Thymus (tissue), 11 donors: ENCODE measurements around the gene TRIM66. TPM values are rescaled to one million over a fixed set of nuclear protein-coding genes. Genes with fewer than 3 reads are reported as not detected.

Source experiments
- DNase-seq, 9 donors: peaks; one replicate each; pipeline ENCODE4 v3.0.0-alpha.2; 2013; ENCODE audit warnings: low spot score in 9 of 9, low read depth in 6 of 9, missing footprints in 1 of 9
- H3K27ac ChIP-seq, 2 donors: one replicate each; pipeline ENCODE4 v1.5.1; 2013; ENCODE audit warnings: control low read depth in 1 of 2, low read depth in 1 of 2, low read length in 1 of 2, mild to moderate bottlenecking in 1 of 2, moderate library complexity in 1 of 2
- H3K27me3 ChIP-seq, 2 donors: one replicate each; pipeline ENCODE4 v1.5.1; 2013; ENCODE audit warnings: low read length in 1 of 2; ENCODE audit not compliant: control insufficient read depth in 2 of 2, insufficient read depth in 1 of 2
- H3K36me3 ChIP-seq, 2 donors: one replicate each; pipeline ENCODE4 v1.5.1; 2013; ENCODE audit warnings: low read length in 1 of 2, mild to moderate bottlenecking in 1 of 2, moderate library complexity in 1 of 2; ENCODE audit not compliant: control insufficient read depth in 2 of 2, insufficient read depth in 2 of 2
- H3K4me1 ChIP-seq, 2 donors: one replicate each; pipeline ENCODE4 v1.5.1; 2013; ENCODE audit warnings: low read length in 2 of 2; ENCODE audit not compliant: control insufficient read depth in 2 of 2, insufficient read depth in 2 of 2
- H3K4me3 ChIP-seq, 2 donors: one replicate each; pipeline ENCODE4 v1.5.1; 2013; ENCODE audit warnings: low read length in 2 of 2, control low read depth in 1 of 2, mild to moderate bottlenecking in 1 of 2
- H3K9me3 ChIP-seq, 2 donors: one replicate each; pipeline ENCODE4 v1.5.1; 2013; ENCODE audit warnings: low read length in 1 of 2, mild to moderate bottlenecking in 1 of 2; ENCODE audit not compliant: control insufficient read depth in 2 of 2, insufficient read depth in 1 of 2
- WGBS: extraction: QIAGEN DNeasy Blood & Tissue Kit; methylation state at CpG from one replicate; pipeline ENCODE4 v1.1.7; 2013; 5-methylcytosine and 5-hydroxymethylcytosine counted together
- polyA plus RNA-seq: library from polyadenylated mRNA; stranded (reverse); fragments of 200-250 nt; gene quantifications from one replicate; pipeline ENCODE4 v1.2.3, GENCODE V29; 2013
- total RNA-seq: library from RNA; stranded (reverse); fragments of 120-200 nt; gene quantifications from one replicate; pipeline ENCODE4 v1.2.4, GENCODE V29; 2013
- donor health status: healthy.

Gene TRIM66
- total and polyA plus RNA-seq, 2 donors, result 2.7 to 4.6 TPM

DNA sequence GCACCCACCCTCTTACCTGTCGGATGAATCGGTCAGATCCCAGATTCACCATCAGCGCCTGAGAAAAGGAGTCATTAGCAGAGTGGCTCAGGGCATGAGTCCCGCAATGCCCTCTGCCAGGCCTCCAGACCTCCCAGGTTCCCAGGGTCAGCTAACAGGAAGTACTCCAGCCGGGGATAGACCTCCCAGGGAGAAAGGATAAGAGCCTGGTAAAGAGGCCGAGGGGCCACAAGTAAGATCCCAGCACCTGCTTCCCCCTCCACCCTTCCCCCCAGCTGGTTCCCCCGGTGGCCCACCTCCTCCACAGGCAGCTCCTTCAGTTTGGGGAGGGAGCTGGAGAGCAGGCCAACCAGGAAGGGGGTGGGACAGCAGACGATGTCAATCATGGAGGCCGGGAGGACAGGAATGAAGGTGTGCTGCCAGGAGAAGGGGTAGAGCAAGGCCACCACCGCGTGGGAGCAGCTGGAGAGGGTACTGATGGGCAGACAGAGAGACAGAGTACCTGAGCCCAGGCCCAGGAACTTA, 16.5 kb upstream of the TRIM66 start:
- no peak for DNase-seq
- WGBS, result 94% methylated on average over 11 of the region's 11 CpGs
- H3K27ac ChIP-seq, result no peak overlapping the region
- no peak overlapping the region for H3K4me3 ChIP-seq
- H3K9me3 ChIP-seq, result no peaks in the 10 kb centered on the region
- H3K36me3 ChIP-seq, result peaks cover 9 to 21% of the 10 kb centered on the region in 2 donors
- H3K27me3 ChIP-seq, result no peaks in the 10 kb centered on the region
- no peaks in the 10 kb centered on the region for H3K4me1 ChIP-seq

GRCh38 chr11:8698379-8698851, 15.9 kb upstream of the TRIM66 start:
- H3K4me3 ChIP-seq, result no peak overlapping the region
- H3K4me1 ChIP-seq, result no peaks in the 10 kb centered on the region
- no peak overlapping the region for H3K27ac ChIP-seq
- peaks cover 6 to 26% of the 10 kb centered on the region in 2 donors for H3K36me3 ChIP-seq
- no peak for DNase-seq
- H3K9me3 ChIP-seq, result no peaks in the 10 kb centered on the region
- no peaks in the 10 kb centered on the region for H3K27me3 ChIP-seq
- WGBS, result 99% methylated on average over 5 of the region's 5 CpGs

DNA sequence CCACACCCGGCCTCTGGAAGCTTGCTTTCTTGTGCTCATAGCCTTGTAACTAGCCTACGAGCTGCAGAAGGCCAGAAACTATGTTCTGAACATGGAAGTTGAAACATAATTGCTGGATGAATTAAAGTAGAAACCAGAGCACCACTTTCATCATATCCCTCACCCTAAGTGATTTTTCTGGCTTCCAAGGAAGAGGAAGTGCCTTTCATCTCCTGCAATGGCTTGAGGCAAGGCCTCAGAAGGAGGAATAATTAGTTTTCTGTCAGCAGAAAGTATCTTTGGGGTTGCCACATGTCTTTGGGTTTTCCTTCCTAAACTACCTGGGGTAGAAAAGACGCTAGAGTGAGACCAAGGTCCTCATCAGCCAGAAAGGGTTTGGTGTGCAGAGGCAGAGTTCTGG, 14.6 kb upstream of the TRIM66 start:
- Histone ChIP-seq H3K36me3 (peaks cover 6 to 28% of the 10 kb centered on the region in 2 donors), H3K27ac (no peak overlapping the region), H3K27me3 (no peaks in the 10 kb centered on the region), H3K4me1 (no peaks in the 10 kb centered on the region), H3K9me3 (no peaks in the 10 kb centered on the region), H3K4me3 (no peak overlapping the region)
- WGBS, result 97% methylated on average over 3 of the region's 3 CpGs
- no peak for DNase-seq

DNA sequence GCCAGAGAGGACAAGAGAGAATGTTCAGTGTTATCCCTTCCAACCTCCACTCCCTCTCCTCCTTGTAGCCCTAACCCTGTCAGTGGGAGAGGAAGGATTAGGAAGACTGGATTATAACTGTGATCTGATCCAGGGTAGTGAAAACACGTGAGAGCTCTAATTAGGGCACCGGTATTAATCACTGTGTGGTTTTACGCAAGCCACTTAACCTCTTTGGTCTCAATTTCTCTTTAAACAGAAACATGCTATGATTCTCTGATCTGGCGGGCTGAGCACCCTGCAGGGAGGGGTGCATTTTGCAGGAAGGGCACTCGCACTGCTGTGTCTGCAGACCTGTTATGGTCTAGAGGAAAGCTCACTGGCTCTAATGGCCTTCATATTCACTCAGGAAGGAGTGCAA, 11.7 kb upstream of the TRIM66 start:
- Histone ChIP-seq H3K9me3 (no peaks in the 10 kb centered on the region), H3K4me1 (peaks cover 3 to 5% of the 10 kb centered on the region in 2 donors), H3K27ac (no peak overlapping the region), H3K36me3 (peaks cover 4 to 35% of the 10 kb centered on the region in 2 donors), H3K4me3 (no peak overlapping the region), H3K27me3 (no peaks in the 10 kb centered on the region)
- WGBS, result 96% methylated on average over 5 of the region's 5 CpGs
- no peak for DNase-seq

DNA sequence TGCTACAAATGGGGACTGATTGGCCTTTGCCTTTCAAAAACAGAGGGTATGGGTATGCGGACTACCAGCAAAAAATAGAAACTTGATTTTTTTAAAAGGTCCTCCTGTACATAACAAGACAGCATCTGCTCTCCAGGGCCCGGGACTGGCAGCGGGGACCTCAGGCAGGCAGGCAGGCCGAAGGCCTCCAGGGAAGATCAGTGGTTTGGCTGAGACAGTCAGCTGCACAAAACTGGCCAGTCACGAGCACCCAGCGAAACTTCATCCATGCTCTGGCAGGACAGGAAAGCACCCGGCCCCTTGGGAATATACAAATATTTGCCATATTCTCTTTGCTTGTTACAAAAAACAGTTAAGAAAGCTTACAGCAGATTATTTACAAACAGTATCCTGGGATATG, 11.1 kb upstream of the TRIM66 start:
- H3K27ac ChIP-seq, result no peak overlapping the region
- no peak for DNase-seq

GRCh38 chr11:8693010-8693551, 10.6 kb upstream of the TRIM66 start:
- peaks cover 3 to 8% of the 10 kb centered on the region in 2 donors for H3K4me1 ChIP-seq
- no peaks in the 10 kb centered on the region for H3K9me3 ChIP-seq
- DNase-seq, result no peak
- no peak overlapping the region for H3K27ac ChIP-seq
- H3K4me3 ChIP-seq, result no peak overlapping the region
- WGBS, result 97% methylated on average over 6 of the region's 6 CpGs
- no peaks in the 10 kb centered on the region for H3K27me3 ChIP-seq
- peaks cover 3 to 33% of the 10 kb centered on the region in 2 donors for H3K36me3 ChIP-seq

More for the DNA sequence above, 11.1 kb upstream of the TRIM66 start:
- H3K4me3 ChIP-seq, result no peak overlapping the region
- H3K9me3 ChIP-seq, result no peaks in the 10 kb centered on the region
- 96% methylated on average over 7 of the region's 7 CpGs for WGBS
- H3K36me3 ChIP-seq, result peaks cover 3 to 34% of the 10 kb centered on the region in 2 donors
- peaks cover 3 to 5% of the 10 kb centered on the region in 2 donors for H3K4me1 ChIP-seq
- H3K27me3 ChIP-seq, result no peaks in the 10 kb centered on the region

DNA sequence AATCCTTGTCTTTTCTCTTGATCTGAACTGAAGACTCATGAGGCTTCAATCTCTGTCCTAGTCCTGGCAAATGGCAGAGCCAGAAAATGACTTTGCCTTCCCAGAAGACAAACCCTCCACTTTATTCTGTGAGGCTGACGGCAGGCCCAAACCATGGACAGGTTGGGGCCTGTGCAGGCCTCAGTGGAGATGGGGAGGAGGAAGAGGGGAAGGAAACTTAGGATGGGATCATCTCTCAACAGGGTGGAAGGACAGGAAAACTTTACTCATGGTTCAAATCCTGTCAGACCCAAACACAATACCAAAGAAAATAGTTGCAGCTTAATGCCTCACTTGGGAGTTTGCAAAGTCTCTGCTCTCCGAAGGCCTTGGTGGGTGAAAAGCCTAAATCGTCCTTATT, 10.0 kb upstream of the TRIM66 start:
- no peaks in the 10 kb centered on the region for H3K27me3 ChIP-seq
- no peak overlapping the region for H3K4me3 ChIP-seq
- 81% methylated on average over 3 of the region's 3 CpGs for WGBS
- DNase-seq, result no peak
- H3K27ac ChIP-seq, result no peak overlapping the region
- no peaks in the 10 kb centered on the region for H3K9me3 ChIP-seq
- peaks cover 3 to 29% of the 10 kb centered on the region in 2 donors for H3K36me3 ChIP-seq
- H3K4me1 ChIP-seq, result peaks cover 3 to 13% of the 10 kb centered on the region in 2 donors

GRCh38 chr11:8691601-8692000, 9.1 kb upstream of the TRIM66 start:
- DNase-seq, result no peak
- Histone ChIP-seq H3K36me3 (peaks cover 3 to 31% of the 10 kb centered on the region in 2 donors), H3K27me3 (no peaks in the 10 kb centered on the region), H3K4me1 (peaks cover 3 to 16% of the 10 kb centered on the region in 2 donors), H3K27ac (no peak overlapping the region), H3K4me3 (no peak overlapping the region), H3K9me3 (no peaks in the 10 kb centered on the region)
- 89% methylated on average over 6 of the region's 6 CpGs for WGBS

DNA sequence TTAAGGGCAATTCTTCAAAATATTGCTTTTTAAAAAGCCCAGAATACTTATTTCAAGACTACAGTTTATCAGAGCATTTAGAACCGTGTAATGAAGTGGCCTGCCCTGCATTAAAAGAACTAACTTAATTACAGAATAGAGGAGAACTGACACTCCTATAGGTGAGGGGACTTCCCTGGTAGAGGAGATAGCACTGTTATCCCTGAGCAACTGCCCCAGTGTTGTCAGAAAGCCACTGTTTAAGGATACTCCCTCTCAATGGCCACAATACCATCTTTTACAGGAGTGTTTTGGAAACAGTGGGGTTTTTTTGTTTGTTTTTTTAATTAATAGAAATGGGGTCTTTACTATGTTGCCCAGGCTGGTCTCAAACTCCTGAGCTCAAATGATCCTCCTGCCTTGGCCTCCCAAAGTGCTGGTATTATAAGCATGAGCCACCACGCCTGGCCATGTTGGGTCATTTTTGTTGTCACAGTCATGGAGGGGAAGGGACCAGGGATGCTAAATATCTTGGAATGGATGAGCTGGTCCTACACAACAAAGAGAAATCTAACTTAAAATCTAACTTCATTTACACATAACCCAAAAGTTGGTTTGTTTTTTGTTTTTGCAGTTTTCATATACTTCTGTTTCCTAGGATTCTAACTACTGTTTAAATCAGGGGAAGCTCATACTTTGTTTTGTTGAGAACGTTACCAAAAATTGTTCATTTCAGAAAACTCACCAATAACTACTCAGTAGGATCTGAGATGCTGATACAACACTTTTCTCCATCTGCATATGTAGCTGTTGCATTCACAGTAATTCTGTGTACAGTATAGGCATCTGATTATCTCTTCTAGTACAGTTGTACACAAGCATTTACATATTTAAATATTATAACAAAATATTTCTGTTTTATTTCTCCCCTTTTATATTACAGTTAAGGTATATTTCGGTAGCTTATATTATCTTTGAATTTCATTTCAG, 8.2 kb upstream of the TRIM66 start:
- no peak overlapping the region for H3K27ac ChIP-seq
- DNase-seq, result no peak
- WGBS, result 96% methylated on average over 4 of the region's 4 CpGs

More for the DNA sequence above, 8.2 kb upstream of the TRIM66 start:
- Histone ChIP-seq H3K36me3 (peaks cover 9 to 34% of the 10 kb centered on the region in 2 donors), H3K9me3 (no peaks in the 10 kb centered on the region), H3K27me3 (no peaks in the 10 kb centered on the region), H3K4me3 (no peak overlapping the region), H3K4me1 (peaks cover 3 to 16% of the 10 kb centered on the region in 2 donors)
